SU-DHL-6 (cell line): ENCODE results near the gene MUSTN1.

ENCODE experiments used
- EZH2phosphoT487 ChIP-seq: fragments of 200-600 bp; sonication (generic), shearing (Covaris generic); conservative IDR thresholded peaks from 2 replicates; pipeline ENCODE4 v1.6.1; 2018; ENCODE audit warnings: mild to moderate bottlenecking, antibody characterized with exemption, low read length, moderate library complexity, mixed read lengths
- TF ChIP-seq, protein P1 (sequence below): fragments of 200-600 bp; sonication (generic); IDR thresholded peaks from one replicate; pipeline ENCODE4 v1.5.1; 2017; ENCODE audit warnings: antibody characterized with exemption, mild to moderate bottlenecking, low read length, moderate library complexity; ENCODE audit not compliant: insufficient read depth, poor library complexity, severe bottlenecking

DNA sequence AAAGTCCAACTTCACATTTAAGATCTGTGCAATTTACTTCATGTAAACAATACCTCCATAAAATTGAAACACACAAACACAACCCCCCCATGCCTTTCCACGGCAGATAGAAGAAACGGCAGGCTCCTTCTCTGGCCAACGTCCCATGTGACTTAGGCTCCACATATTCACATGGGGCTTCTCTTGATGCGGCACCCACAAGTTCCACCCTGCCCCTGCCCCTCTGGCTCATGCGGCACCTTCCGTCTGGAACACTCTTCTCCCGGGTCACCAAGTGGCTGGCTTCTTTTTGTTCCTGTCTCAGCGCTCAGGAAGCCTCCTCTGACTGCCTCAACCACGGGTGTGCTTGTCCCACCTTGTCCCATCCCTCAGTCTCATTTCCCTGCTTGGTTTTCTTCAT is 36.9 kb upstream of the MUSTN1 start:
- TF ChIP-seq, protein P1, sequence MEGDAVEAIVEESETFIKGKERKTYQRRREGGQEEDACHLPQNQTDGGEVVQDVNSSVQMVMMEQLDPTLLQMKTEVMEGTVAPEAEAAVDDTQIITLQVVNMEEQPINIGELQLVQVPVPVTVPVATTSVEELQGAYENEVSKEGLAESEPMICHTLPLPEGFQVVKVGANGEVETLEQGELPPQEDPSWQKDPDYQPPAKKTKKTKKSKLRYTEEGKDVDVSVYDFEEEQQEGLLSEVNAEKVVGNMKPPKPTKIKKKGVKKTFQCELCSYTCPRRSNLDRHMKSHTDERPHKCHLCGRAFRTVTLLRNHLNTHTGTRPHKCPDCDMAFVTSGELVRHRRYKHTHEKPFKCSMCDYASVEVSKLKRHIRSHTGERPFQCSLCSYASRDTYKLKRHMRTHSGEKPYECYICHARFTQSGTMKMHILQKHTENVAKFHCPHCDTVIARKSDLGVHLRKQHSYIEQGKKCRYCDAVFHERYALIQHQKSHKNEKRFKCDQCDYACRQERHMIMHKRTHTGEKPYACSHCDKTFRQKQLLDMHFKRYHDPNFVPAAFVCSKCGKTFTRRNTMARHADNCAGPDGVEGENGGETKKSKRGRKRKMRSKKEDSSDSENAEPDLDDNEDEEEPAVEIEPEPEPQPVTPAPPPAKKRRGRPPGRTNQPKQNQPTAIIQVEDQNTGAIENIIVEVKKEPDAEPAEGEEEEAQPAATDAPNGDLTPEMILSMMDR: no peak
- no peak for TF ChIP-seq EZH2phosphoT487
